CD4-positive, alpha-beta T cell (primary cell): ENCODE measurements around the gene GTF2F1. TPM values are rescaled to one million over a fixed set of nuclear protein-coding genes. Genes with fewer than 3 reads are reported as not detected.
"Not testable (repeated sequence)": the region's sequence is repeated elsewhere in the genome, so short reads cannot be mapped to it uniquely, and the experiment has no call there.

Experiments
- ATAC-seq: fragments of 200-7000 bp; cut with Tn5 transposase; one replicate; pipeline ENCODE4 v1.10.0; 2022; ENCODE audit warnings: mild to moderate bottlenecking; ENCODE audit not compliant: poor library complexity
- CTCF ChIA-PET: fragments of 350-600 bp; sonication (Branson Sonifier 250); formaldehyde crosslinking; loops from one replicate; lab custom pipeline; 2021; ENCODE audit warnings: antibody characterized with exemption, inconsistent platforms; lab: Charles Lee
- POLR2A ChIA-PET: fragments of 350-600 bp; sonication (Branson Sonifier 250); formaldehyde crosslinking; loops from one replicate; lab custom pipeline; 2021; ENCODE audit warnings: antibody characterized with exemption, inconsistent platforms; lab: Charles Lee
- DNase-seq, 14 experiments: peaks; one replicate each; pipeline ENCODE4 v3.0.0-alpha.2; 2013 to 2020; ENCODE audit warnings: mixed read lengths in 2 of 14
- H3K27ac ChIP-seq, 2 donors: one replicate each; pipeline versions ENCODE4 v1.5.1 to v1.7.0; 2013; ENCODE audit warnings: low read length in 2 of 2, low read depth in 1 of 2, mild to moderate bottlenecking in 1 of 2
- H3K27me3 ChIP-seq, 2 experiments: 1 replicate in 1 of 2; 2 replicates in 1 of 2; pipeline versions ENCODE4 v1.6.1 to v1.7.0; 2013; ENCODE audit warnings: low read length in 2 of 2, control low read depth in 1 of 2, mild to moderate bottlenecking in 1 of 2, moderate library complexity in 1 of 2; ENCODE audit not compliant: insufficient read depth in 2 of 2, control insufficient read depth in 1 of 2
- H3K36me3 ChIP-seq: one replicate; pipeline ENCODE4 v1.6.1; 2013; ENCODE audit warnings: low read length, control low read depth; ENCODE audit not compliant: insufficient read depth
- H3K4me1 ChIP-seq: one replicate; pipeline ENCODE4 v1.6.1; 2013; ENCODE audit warnings: low read length, control low read depth; ENCODE audit not compliant: insufficient read depth
- H3K4me3 ChIP-seq: one replicate; pipeline ENCODE4 v1.5.1; 2013; ENCODE audit warnings: mild to moderate bottlenecking, low read length, moderate library complexity
- H3K9me3 ChIP-seq, 2 experiments: 1 replicate in 1 of 2; 2 replicates in 1 of 2; pipeline versions ENCODE4 v1.6.1 to v1.7.0; 2013; ENCODE audit warnings: low read length in 2 of 2, mild to moderate bottlenecking in 2 of 2, control low read depth in 1 of 2, moderate library complexity in 1 of 2; ENCODE audit not compliant: control insufficient read depth in 1 of 2, insufficient read depth in 1 of 2
- H3K27ac Mint-ChIP-seq: one replicate; pipeline ENCODE4 v1.8.0; 2020; ENCODE audit warnings: mixed read lengths
- H3K27me3 Mint-ChIP-seq: one replicate; pipeline ENCODE4 v1.8.0; 2021; ENCODE audit warnings: mixed read lengths
- H3K36me3 Mint-ChIP-seq: one replicate; pipeline ENCODE4 v1.8.0; 2021; ENCODE audit warnings: low read depth, mixed read lengths
- H3K4me1 Mint-ChIP-seq: one replicate; pipeline ENCODE4 v1.8.0; 2021; ENCODE audit warnings: low read depth, mixed read lengths
- H3K4me3 Mint-ChIP-seq: one replicate; pipeline ENCODE4 v1.8.0; 2020; ENCODE audit warnings: mild to moderate bottlenecking, mixed read lengths
- H3K9me3 Mint-ChIP-seq: one replicate; pipeline ENCODE4 v1.8.0; 2020; ENCODE audit warnings: mixed read lengths
- intact Hi-C, 2 experiments: fragments of 100-400 bp; cut with DNase I in 1 of 2; cut with micrococcal nuclease in 1 of 2; formaldehyde crosslinking; loops; one replicate each; pipeline versions ENCODE4 v1.15.1 to v1.9.0; 2023 to 2025; cut with DNase I, micrococcal nuclease
- total RNA-seq, 174 experiments: library from RNA in 2 of 174; stranded (reverse) in 2 of 174; gene quantifications; one replicate each; pipeline ENCODE4 v1.2.3 and lab custom pipeline; 2021 to 2026
- TF ChIP-seq, protein P1 (sequence below): fragments of 200-600 bp; IDR thresholded peaks from one replicate; pipeline ENCODE4 v1.8.0; 2022; ENCODE audit warnings: antibody characterized with exemption, mild to moderate bottlenecking

GTF2F1 gene
- total RNA-seq, 2 experiments from 2014 or later, result 56.1 to 61.1 TPM

DNA sequence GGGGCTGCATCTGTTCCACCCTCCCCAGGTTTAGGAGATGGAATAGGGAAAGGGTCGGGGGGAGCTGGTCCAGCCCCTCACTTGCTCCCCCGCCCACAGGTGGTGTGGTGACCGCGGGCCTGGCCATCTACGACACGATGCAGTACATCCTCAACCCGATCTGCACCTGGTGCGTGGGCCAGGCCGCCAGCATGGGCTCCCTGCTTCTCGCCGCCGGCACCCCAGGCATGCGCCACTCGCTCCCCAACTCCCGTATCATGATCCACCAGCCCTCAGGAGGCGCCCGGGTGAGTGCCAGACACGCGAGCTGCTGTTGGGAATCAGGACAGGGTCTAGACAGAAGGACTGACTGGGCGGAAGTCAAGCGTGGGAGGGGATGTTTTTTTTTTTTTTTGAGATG lies 28.6 kb downstream of the GTF2F1 start:
- Histone ChIP-seq H3K4me1 (peaks cover 40% of the 10 kb centered on the region), H3K27me3 (no peaks in the 10 kb centered on the region), H3K27ac (no peak overlapping the region), H3K36me3 (peaks cover 54% of the 10 kb centered on the region), H3K4me3 (no peak overlapping the region), H3K9me3 (no peaks in the 10 kb centered on the region)
- Mint-ChIP-seq H3K27me3 (no peaks in the 10 kb centered on the region), H3K36me3 (peaks cover 72% of the 10 kb centered on the region), H3K9me3 (no peaks in the 10 kb centered on the region), H3K27ac (no peak overlapping the region), H3K4me1 (peaks cover 23% of the 10 kb centered on the region), H3K4me3 (peak overlapping the region; percentile 56)
- DNase-seq, result no peak
- ATAC-seq, result no peak
- POLR2A ChIA-PET, result interaction anchor here (6.3 kb wide), 1 partner anchor 8 kb away, joined by 172 read pairs; the partner anchor contains the start of gene ALKBH7
- CTCF ChIA-PET, result no interaction called here
- intact Hi-C loops, result loop anchor here in 1 of 2 experiments (5.0 to 10.0 kb wide), 4 partner anchors 500 to 1560 kb away; partner anchors contain the start of genes CTXN1, HSD11B1L, MICOS13 and SNAPC2
- TF ChIP-seq, protein P1, sequence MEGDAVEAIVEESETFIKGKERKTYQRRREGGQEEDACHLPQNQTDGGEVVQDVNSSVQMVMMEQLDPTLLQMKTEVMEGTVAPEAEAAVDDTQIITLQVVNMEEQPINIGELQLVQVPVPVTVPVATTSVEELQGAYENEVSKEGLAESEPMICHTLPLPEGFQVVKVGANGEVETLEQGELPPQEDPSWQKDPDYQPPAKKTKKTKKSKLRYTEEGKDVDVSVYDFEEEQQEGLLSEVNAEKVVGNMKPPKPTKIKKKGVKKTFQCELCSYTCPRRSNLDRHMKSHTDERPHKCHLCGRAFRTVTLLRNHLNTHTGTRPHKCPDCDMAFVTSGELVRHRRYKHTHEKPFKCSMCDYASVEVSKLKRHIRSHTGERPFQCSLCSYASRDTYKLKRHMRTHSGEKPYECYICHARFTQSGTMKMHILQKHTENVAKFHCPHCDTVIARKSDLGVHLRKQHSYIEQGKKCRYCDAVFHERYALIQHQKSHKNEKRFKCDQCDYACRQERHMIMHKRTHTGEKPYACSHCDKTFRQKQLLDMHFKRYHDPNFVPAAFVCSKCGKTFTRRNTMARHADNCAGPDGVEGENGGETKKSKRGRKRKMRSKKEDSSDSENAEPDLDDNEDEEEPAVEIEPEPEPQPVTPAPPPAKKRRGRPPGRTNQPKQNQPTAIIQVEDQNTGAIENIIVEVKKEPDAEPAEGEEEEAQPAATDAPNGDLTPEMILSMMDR, result no peak

DNA sequence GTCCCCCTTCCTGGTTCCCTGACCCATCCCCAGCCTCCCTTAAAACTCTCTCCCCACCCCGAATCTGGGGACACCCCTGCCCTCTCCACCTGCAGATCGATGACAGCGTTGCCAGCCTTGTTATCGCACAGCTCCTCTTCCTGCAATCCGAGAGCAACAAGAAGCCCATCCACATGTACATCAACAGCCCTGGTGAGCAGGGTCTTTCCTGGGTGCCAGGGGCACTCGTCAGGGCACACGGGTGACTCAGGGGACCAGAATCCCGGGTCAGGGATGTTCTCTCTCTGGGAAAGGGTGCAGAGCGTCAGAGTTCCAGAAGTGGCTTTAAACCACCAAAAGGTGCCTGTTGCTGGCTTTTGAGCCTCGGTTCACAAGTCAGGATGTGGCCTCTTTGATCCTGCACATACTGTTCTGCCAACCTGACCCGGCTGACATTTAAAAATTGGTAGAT lies 30.6 kb downstream of the GTF2F1 start:
- H3K9me3 Mint-ChIP-seq, result no peaks in the 10 kb centered on the region
- Histone ChIP-seq H3K27ac (peak overlapping the region; percentile 83), H3K9me3 (no peaks in the 10 kb centered on the region), H3K4me3 (peak overlapping the region; percentile 86), H3K4me1 (peaks cover 40% of the 10 kb centered on the region), H3K27me3 (no peaks in the 10 kb centered on the region), H3K36me3 (peaks cover 36% of the 10 kb centered on the region)
- peaks cover 58% of the 10 kb centered on the region for H3K36me3 Mint-ChIP-seq
- H3K4me1 Mint-ChIP-seq, result peaks cover 27% of the 10 kb centered on the region
- no peaks in the 10 kb centered on the region for H3K27me3 Mint-ChIP-seq
- ATAC-seq (peak; percentile 54), DNase-seq (peak in 12 of 14 experiments; percentile 13 to 86 (median 35))
- TF ChIP-seq, protein P1, result no peak
- peak overlapping the region; percentile 92 for H3K27ac Mint-ChIP-seq
- ChIA-PET POLR2A (interaction anchor here (1.2 to 6.3 kb wide), 4 partner anchors 10 to 119 kb away, joined by 3 to 172 read pairs (median 41); partner anchors contain the start of genes ALKBH7, DENND1C, GTF2F1 and KHSRP), CTCF (interaction anchor here (0.8 to 1.3 kb wide), 2 partner anchors 10 to 50 kb away, joined by 3 to 4 read pairs; no protein-coding TSS in a partner anchor)
- intact Hi-C loops, result loop anchor here (1.0 to 10.0 kb wide), 8 partner anchors 10 to 1562 kb away; partner anchors contain the start of genes ALKBH7 (in 1 of the 2), CTXN1 (in 1 of the 2), GTF2F1 (in 1 of the 2) and HSD11B1L (in 1 of the 2)
- H3K4me3 Mint-ChIP-seq, result peak overlapping the region; percentile 94

DNA sequence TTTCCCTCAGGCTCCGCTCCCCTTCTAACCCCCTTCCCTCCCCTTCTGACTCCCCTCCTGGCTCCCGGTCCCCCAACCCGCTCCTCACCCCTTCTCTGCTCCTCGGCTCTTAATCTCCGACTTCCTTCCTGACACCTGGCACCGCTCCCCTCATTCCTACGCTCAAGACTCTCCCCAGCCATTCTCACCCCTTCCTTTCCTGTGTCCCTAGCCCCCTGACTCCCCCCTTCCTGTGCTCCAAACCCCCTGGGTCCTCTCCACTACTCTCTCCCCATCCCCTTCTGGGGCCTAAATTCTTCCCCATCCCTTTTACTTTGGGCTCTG lies 31.0 kb downstream of the GTF2F1 start:
- intact Hi-C loops, result loop anchor here (1.0 to 10.0 kb wide), 8 partner anchors 10 to 1563 kb away; partner anchors contain the start of genes ALKBH7 (in 1 of the 2), CTXN1 (in 1 of the 2), GTF2F1 (in 1 of the 2) and HSD11B1L (in 1 of the 2)
- ATAC-seq, result peak; percentile 3
- peak overlapping the region; percentile 94 for H3K4me3 Mint-ChIP-seq
- POLR2A ChIA-PET, result interaction anchor here (1.2 to 6.3 kb wide), 4 partner anchors 10 to 120 kb away, joined by 3 to 172 read pairs (median 41); partner anchors contain the start of genes ALKBH7, DENND1C, GTF2F1 and KHSRP
- peak overlapping the region; percentile 92 for H3K27ac Mint-ChIP-seq
- DNase-seq, result peak in 1 of 14 experiments; percentile 33
- H3K4me1 Mint-ChIP-seq, result peaks cover 27% of the 10 kb centered on the region
- no peaks in the 10 kb centered on the region for H3K9me3 Mint-ChIP-seq
- no peaks in the 10 kb centered on the region for H3K27me3 ChIP-seq
- H3K27ac ChIP-seq, result peak overlapping the region; percentile 83
- peaks cover 40% of the 10 kb centered on the region for H3K4me1 ChIP-seq
- H3K36me3 ChIP-seq, result peaks cover 35% of the 10 kb centered on the region
- no peaks in the 10 kb centered on the region for H3K9me3 ChIP-seq
- no peaks in the 10 kb centered on the region for H3K27me3 Mint-ChIP-seq
- H3K36me3 Mint-ChIP-seq, result peaks cover 56% of the 10 kb centered on the region
- CTCF ChIA-PET, result interaction anchor here (1.3 kb wide), 1 partner anchor 10 kb away, joined by 4 read pairs; no protein-coding TSS in a partner anchor
- TF ChIP-seq, protein P1, result no peak
- peak overlapping the region; percentile 86 for H3K4me3 ChIP-seq

DNA sequence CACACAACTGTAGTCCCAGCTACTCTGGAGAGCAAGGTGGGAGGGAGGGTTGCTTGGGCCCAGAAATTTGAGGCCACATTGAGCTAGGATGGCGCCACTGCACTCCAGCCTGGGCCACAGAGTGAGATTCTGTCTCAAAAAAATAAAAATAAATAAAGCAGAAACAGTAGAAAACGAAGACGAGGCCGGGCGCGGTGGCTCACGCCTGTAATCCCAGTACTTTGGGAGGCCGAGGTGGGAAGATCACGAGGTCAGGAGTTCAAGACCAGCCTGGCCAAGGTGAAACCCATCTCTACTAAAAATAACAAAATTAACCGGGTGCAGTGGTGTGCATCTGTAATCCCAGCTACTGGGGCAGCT lies 32.1 kb downstream of the GTF2F1 start:
- peaks cover 52% of the 10 kb centered on the region for H3K36me3 Mint-ChIP-seq
- Histone ChIP-seq H3K36me3 (peaks cover 27% of the 10 kb centered on the region), H3K27ac (peak overlapping the region in 1 of 2 donors; percentile 83), H3K4me1 (peaks cover 40% of the 10 kb centered on the region), H3K4me3 (peak overlapping the region; percentile 86)
- not testable (repeated sequence) for DNase-seq, H3K27me3 Mint-ChIP-seq, H3K27me3 ChIP-seq, H3K9me3 ChIP-seq, ATAC-seq, H3K9me3 Mint-ChIP-seq
- ChIA-PET CTCF (interaction anchor here (0.6 to 1.5 kb wide), 2 partner anchors 557 to 1543 kb away, joined by 3 read pairs; partner anchors contain the start of gene MAP2K7), POLR2A (interaction anchor here (0.6 to 6.3 kb wide), 10 partner anchors 11 to 641 kb away, joined by 3 to 172 read pairs (median 4); partner anchors contain the start of genes ALKBH7, CATSPERD, DENND1C and GTF2F1)
- H3K4me1 Mint-ChIP-seq, result peaks cover 27% of the 10 kb centered on the region
- H3K4me3 Mint-ChIP-seq, result peak overlapping the region; percentile 94
- intact Hi-C loops, result loop anchor here (1.0 to 10.0 kb wide), 6 partner anchors 11 to 1564 kb away; partner anchors contain the start of genes ALKBH7 (in 1 of the 2), CTXN1 (in 1 of the 2), GTF2F1 (in 1 of the 2) and HSD11B1L (in 1 of the 2)
- peak overlapping the region; percentile 92 for H3K27ac Mint-ChIP-seq
